ENCODE data around the gene DSCAM.

DNA sequence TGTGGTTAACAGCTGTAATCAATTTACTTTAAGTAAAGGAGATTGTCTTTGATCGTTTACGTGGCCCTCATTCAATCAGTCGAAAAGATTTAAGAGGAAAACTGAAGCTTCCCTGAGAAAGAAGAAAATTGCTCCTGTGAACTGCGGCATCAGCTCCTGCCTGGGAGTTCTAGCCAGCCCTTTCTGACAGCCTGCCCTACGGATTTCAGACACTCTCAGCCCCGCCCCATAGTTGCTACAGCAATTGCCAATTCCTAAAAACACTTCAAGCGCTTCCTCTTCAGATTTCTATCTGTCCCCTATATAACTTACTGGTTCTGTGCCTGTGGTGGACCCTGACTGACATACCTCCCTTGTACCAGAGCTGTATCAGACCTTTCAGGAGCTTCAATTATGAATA, 277.6 kb downstream of the DSCAM start:
- TF ChIP-seq RAD21 (IDR thresholded peaks at IDR 0.05; ENCODE audit: low read depth) (no peak), FOXM1 (IDR thresholded peaks at IDR 0.05; ENCODE audit: borderline replicate concordance, low read depth) (no peak), TAF1 (IDR thresholded peaks at IDR 0.05; ENCODE audit: low read depth) (no peak), CEBPB (IDR thresholded peaks at IDR 0.05) (no peak), YY1 (IDR thresholded peaks at IDR 0.05; ENCODE audit: low read depth) (no peak), ZBTB7A (IDR thresholded peaks at IDR 0.05; ENCODE audit: low read depth) (no peak), EP300 (IDR thresholded peaks at IDR 0.05; ENCODE audit: borderline replicate concordance) (no peak), NFIC (IDR thresholded peaks at IDR 0.05) (no peak), EGR1 (IDR thresholded peaks at IDR 0.05) (no peak), CREB1 (IDR thresholded peaks at IDR 0.05; ENCODE audit: low read depth) (no peak)
- TF ChIP-seq, protein P1, sequence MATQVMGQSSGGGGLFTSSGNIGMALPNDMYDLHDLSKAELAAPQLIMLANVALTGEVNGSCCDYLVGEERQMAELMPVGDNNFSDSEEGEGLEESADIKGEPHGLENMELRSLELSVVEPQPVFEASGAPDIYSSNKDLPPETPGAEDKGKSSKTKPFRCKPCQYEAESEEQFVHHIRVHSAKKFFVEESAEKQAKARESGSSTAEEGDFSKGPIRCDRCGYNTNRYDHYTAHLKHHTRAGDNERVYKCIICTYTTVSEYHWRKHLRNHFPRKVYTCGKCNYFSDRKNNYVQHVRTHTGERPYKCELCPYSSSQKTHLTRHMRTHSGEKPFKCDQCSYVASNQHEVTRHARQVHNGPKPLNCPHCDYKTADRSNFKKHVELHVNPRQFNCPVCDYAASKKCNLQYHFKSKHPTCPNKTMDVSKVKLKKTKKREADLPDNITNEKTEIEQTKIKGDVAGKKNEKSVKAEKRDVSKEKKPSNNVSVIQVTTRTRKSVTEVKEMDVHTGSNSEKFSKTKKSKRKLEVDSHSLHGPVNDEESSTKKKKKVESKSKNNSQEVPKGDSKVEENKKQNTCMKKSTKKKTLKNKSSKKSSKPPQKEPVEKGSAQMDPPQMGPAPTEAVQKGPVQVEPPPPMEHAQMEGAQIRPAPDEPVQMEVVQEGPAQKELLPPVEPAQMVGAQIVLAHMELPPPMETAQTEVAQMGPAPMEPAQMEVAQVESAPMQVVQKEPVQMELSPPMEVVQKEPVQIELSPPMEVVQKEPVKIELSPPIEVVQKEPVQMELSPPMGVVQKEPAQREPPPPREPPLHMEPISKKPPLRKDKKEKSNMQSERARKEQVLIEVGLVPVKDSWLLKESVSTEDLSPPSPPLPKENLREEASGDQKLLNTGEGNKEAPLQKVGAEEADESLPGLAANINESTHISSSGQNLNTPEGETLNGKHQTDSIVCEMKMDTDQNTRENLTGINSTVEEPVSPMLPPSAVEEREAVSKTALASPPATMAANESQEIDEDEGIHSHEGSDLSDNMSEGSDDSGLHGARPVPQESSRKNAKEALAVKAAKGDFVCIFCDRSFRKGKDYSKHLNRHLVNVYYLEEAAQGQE (IDR thresholded peaks at IDR 0.05; ENCODE audit: low read depth), result no peak
- TF ChIP-seq, protein P2, sequence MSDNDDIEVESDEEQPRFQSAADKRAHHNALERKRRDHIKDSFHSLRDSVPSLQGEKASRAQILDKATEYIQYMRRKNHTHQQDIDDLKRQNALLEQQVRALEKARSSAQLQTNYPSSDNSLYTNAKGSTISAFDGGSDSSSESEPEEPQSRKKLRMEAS (IDR thresholded peaks at IDR 0.05), result no peak

Measured in Ishikawa (cell line).